Activated CD8-positive, alpha-beta memory T cell treated with anti-CD3 and anti-CD28 coated beads, Interleukin-2, amount 50 U/mL, for 24 hours (primary cell): ENCODE measurements around the gene TLX1.
"Not testable (repeated sequence)": the region's sequence is repeated elsewhere in the genome, so short reads cannot be mapped to it uniquely, and the experiment has no call there.

Source experiments
- DNase-seq: peaks from one replicate; pipeline ENCODE4 v3.0.0-alpha.2; 2020; ENCODE audit errors: extremely low read depth

Gene TLX1

GRCh38 chr10:101152316-101152715 is 21.2 kb downstream of the TLX1 start:
- no peak for DNase-seq

GRCh38 chr10:101154506-101154905 is 23.4 kb downstream of the TLX1 start:
- DNase-seq: not testable (repeated sequence)

- DNase-seq: no peak
These were observed 24.8 kb downstream of the TLX1 start for GRCh38 chr10:101155896-101156295.

GRCh38 chr10:101157756-101158458 is 26.8 kb downstream of the TLX1 start:
- DNase-seq: no peak

- DNase-seq: no peak
These were observed 27.5 kb downstream of the TLX1 start for GRCh38 chr10:101158459-101159058.

- DNase-seq: peak; percentile 25
These were observed 30.6 kb downstream of the TLX1 start for GRCh38 chr10:101161494-101162299.

GRCh38 chr10:101162677-101163076 is 31.6 kb downstream of the TLX1 start:
- no peak for DNase-seq

- DNase-seq: no peak
These were observed 32.9 kb downstream of the TLX1 start for GRCh38 chr10:101164020-101164419.

GRCh38 chr10:101165736-101166135 is 34.6 kb downstream of the TLX1 start:
- DNase-seq: no peak

GRCh38 chr10:101166430-101166829 is 35.3 kb downstream of the TLX1 start:
- no peak for DNase-seq

- DNase-seq: no peak
These were observed 41.6 kb downstream of the TLX1 start for GRCh38 chr10:101172741-101173140.

GRCh38 chr10:101174319-101174718 is 43.2 kb downstream of the TLX1 start:
- DNase-seq: no peak

- DNase-seq: no peak
These were observed 45.5 kb downstream of the TLX1 start for GRCh38 chr10:101176577-101176976.

- no peak for DNase-seq
These were observed 51.8 kb downstream of the TLX1 start for GRCh38 chr10:101182936-101183335.

GRCh38 chr10:101183458-101184183 is 52.5 kb downstream of the TLX1 start:
- no peak for DNase-seq
